Thoracic aorta (tissue), 2 donors: ENCODE measurements around the gene CDRT4. TPM values are rescaled to one million over a fixed set of nuclear protein-coding genes. Genes with fewer than 3 reads are reported as not detected.

Experiments
- ATAC-seq: fragments of 150-250 bp; one replicate; pipeline ENCODE4 v1.8.0; 2017; ENCODE audit warnings: low read depth; ENCODE audit not compliant: insufficient number of reproducible peaks, low FRiP score
- DNase-seq: peaks from one replicate; pipeline ENCODE4 v3.0.0-alpha.2; 2020; ENCODE audit warnings: low spot score
- H3K27ac ChIP-seq, 2 donors: fragments of 200-600 bp; sonication (generic); 1 replicate in 1 of 2; 2 replicates in 1 of 2; pipeline ENCODE4 v1.5.1; 2016; ENCODE audit warnings: mild to moderate bottlenecking in 2 of 2, moderate library complexity in 2 of 2
- H3K27me3 ChIP-seq: fragments of 200-600 bp; sonication (generic); replicated peaks from 2 replicates; pipeline ENCODE4 v1.6.0; 2016; ENCODE audit warnings: mild to moderate bottlenecking; ENCODE audit not compliant: insufficient read depth
- H3K36me3 ChIP-seq: fragments of 200-600 bp; sonication (generic); one replicate; pipeline ENCODE4 v1.5.1; 2016
- H3K4me1 ChIP-seq, 2 donors: fragments of 200-600 bp; sonication (generic); 1 replicate in 1 of 2; 2 replicates in 1 of 2; pipeline versions ENCODE4 v1.5.1 to v1.6.0; 2016; ENCODE audit warnings: low read depth in 2 of 2, mild to moderate bottlenecking in 1 of 2; ENCODE audit not compliant: control insufficient read depth in 1 of 2
- H3K4me3 ChIP-seq: fragments of 200-600 bp; sonication (generic); 2 replicates; pipeline ENCODE4 v1.5.1; 2016; ENCODE audit warnings: mild to moderate bottlenecking
- H3K9me3 ChIP-seq: fragments of 200-600 bp; sonication (generic); 2 replicates; pipeline ENCODE4 v1.5.1; 2016
- total RNA-seq, 2 donors: library from RNA; depleted of rRNA; stranded (reverse); fragments of >200 nt; gene quantifications; one replicate each; pipeline versions ENCODE4 v1.1.0 to v1.2.3, GENCODE V29; 2016
- TF ChIP-seq, protein P1 (sequence below): fragments of 200-600 bp; sonication (generic); IDR thresholded peaks from one replicate; pipeline ENCODE4 v1.5.1; 2019; ENCODE audit warnings: antibody characterized with exemption

CDRT4 gene
- total RNA-seq, 2 donors from 2014 or later = 13.5 to 22.2 TPM

DNA sequence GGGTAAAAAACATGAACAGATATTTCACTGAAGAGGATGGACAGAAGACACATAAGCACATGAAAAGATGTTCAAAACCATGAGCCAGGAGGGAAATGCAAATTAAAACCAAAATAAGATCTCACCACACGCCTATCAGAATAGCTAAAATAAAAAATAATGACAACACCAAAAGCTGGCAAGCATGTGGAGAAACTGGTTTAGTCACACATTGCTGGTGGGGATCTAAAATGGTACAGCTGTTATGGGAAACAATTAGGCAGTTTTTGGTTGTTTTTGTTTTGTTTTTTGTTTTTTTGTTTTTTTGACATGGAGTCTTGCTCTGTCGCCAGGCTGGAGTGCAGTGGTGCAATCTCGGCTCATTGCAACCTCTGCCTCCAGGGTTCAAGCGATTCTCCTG, 81.3 kb downstream of the CDRT4 start:
- ATAC-seq (no peak), DNase-seq (no peak)
- no peak overlapping the region for H3K4me3 ChIP-seq
- no peaks in the 10 kb centered on the region for H3K36me3 ChIP-seq
- TF ChIP-seq, protein P1, sequence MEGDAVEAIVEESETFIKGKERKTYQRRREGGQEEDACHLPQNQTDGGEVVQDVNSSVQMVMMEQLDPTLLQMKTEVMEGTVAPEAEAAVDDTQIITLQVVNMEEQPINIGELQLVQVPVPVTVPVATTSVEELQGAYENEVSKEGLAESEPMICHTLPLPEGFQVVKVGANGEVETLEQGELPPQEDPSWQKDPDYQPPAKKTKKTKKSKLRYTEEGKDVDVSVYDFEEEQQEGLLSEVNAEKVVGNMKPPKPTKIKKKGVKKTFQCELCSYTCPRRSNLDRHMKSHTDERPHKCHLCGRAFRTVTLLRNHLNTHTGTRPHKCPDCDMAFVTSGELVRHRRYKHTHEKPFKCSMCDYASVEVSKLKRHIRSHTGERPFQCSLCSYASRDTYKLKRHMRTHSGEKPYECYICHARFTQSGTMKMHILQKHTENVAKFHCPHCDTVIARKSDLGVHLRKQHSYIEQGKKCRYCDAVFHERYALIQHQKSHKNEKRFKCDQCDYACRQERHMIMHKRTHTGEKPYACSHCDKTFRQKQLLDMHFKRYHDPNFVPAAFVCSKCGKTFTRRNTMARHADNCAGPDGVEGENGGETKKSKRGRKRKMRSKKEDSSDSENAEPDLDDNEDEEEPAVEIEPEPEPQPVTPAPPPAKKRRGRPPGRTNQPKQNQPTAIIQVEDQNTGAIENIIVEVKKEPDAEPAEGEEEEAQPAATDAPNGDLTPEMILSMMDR = no peak
- no peak overlapping the region for H3K27ac ChIP-seq
- H3K9me3 ChIP-seq = no peaks in the 10 kb centered on the region
- no peaks in the 10 kb centered on the region for H3K27me3 ChIP-seq
- peaks cover 7 to 16% of the 10 kb centered on the region in 2 donors for H3K4me1 ChIP-seq

Other genes with a start within 250 kb of the CDRT4 start
- gene PMP22, start 202.3 kb downstream of the CDRT4 start, total RNA-seq = 100 to 1,000 TPM; 192 to 207 TPM
- gene TEKT3, start 126.0 kb downstream of the CDRT4 start, total RNA-seq = not detected
- 10 to 100 TPM; 27.1 to 52.5 TPM for gene TVP23C, start 95.9 kb upstream of the CDRT4 start, total RNA-seq
- under 1 TPM in 1 of 2 donors, not detected in 1; 0.35 TPM for gene FBXW10B, start 152.1 kb upstream of the CDRT4 start, total RNA-seq
- gene TRIM16, start 216.7 kb upstream of the CDRT4 start, total RNA-seq = 10 to 100 TPM; 15.0 to 26.3 TPM
- 10 to 100 TPM in 1 of 2 donors, 1 to 10 TPM in 1; 7.6 to 22.4 TPM for gene ZNF286A, start 232.1 kb upstream of the CDRT4 start, total RNA-seq